HG03175 (cell line): ENCODE data around the gene SLC4A8.

ENCODE experiments used
- ATAC-seq: cut with Tn5 transposase; IDR thresholded peaks from one replicate; pipeline ENCODE4 v1.9.1; 2021; ENCODE audit warnings: mild to moderate bottlenecking, moderate library complexity; ENCODE audit not compliant: unreplicated experiment

Gene SLC4A8

GRCh38 chr12:51549637-51550036 lies 125.0 kb downstream of the SLC4A8 start:
- ATAC-seq = no peak
